ENCODE measurements around the gene DLX3. TPM values are rescaled to one million over a fixed set of nuclear protein-coding genes. Genes with fewer than 3 reads are reported as not detected.

The DLX3 gene
- total RNA-seq, 2 donors from 2014 or later, result 0.58 to 1.4 TPM

GRCh38 chr17:49969795-49970389 lies 25.1 kb downstream of the DLX3 start:
- no peaks in the 10 kb centered on the region for H3K9me3 Mint-ChIP-seq
- H3K27ac Mint-ChIP-seq, result no peak overlapping the region
- H3K9me3 ChIP-seq (ENCODE audit: control insufficient read depth, low read length), result no peaks in the 10 kb centered on the region
- TF ChIP-seq CTCF (conservative IDR thresholded peaks at IDR 0.05), result no peak
- peaks cover 4% of the 10 kb centered on the region for H3K4me1 ChIP-seq (ENCODE audit: control insufficient read depth, insufficient read depth, low read length)
- H3K36me3 Mint-ChIP-seq (ENCODE audit: low read depth), result no peaks in the 10 kb centered on the region
- no peak overlapping the region for H3K27ac ChIP-seq (ENCODE audit: low read depth, low read length)
- H3K27me3 ChIP-seq (ENCODE audit: control insufficient read depth, insufficient read depth, low read length, poor library complexity, severe bottlenecking), result peaks cover 100% of the 10 kb centered on the region
- H3K4me3 ChIP-seq (ENCODE audit: low read length), result no peak overlapping the region
- H3K4me3 Mint-ChIP-seq, result peak overlapping the region; percentile 77
- no peak overlapping the region for H3K9ac ChIP-seq (ENCODE audit: extremely low read depth, low read length, poor library complexity, severe bottlenecking)
- peaks cover 98% of the 10 kb centered on the region for H3K27me3 Mint-ChIP-seq (ENCODE audit: insufficient read depth)
- 11 to 18% methylated on average over 7 to 11 of the region's 18 CpGs for WGBS, 2 experiments (ENCODE audit: insufficient coverage in 1 of 2, insufficient read length in 1 of 2)
- DNase-seq, result peak; percentile 65
- H3K36me3 ChIP-seq (ENCODE audit: control insufficient read depth, insufficient read depth, low read length), result no peaks in the 10 kb centered on the region
- H3K4me1 Mint-ChIP-seq, result peaks cover 18% of the 10 kb centered on the region

- DNase-seq, result peak; percentile 85
- peaks cover 23% of the 10 kb centered on the region for H3K4me1 Mint-ChIP-seq
- peak within 1 kb of the TSS; percentile 77 for H3K4me3 ChIP-seq (ENCODE audit: low read length)
- TF ChIP-seq CTCF (conservative IDR thresholded peaks at IDR 0.05), result no peak
- WGBS, 2 experiments (ENCODE audit: insufficient coverage in 1 of 2, insufficient read length in 1 of 2), result 2 to 3% methylated on average over 23 to 45 of the region's 45 CpGs
- no peaks in the 10 kb centered on the region for H3K36me3 ChIP-seq (ENCODE audit: control insufficient read depth, insufficient read depth, low read length)
- H3K9ac ChIP-seq (ENCODE audit: extremely low read depth, low read length, poor library complexity, severe bottlenecking), result peak within 1 kb of the TSS; percentile 26
- peak within 1 kb of the TSS; percentile 77 for H3K4me3 Mint-ChIP-seq
- no peaks in the 10 kb centered on the region for H3K36me3 Mint-ChIP-seq (ENCODE audit: low read depth)
- peak within 1 kb of the TSS; percentile 94 for H3K27ac Mint-ChIP-seq
- peaks cover 100% of the 10 kb centered on the region for H3K27me3 ChIP-seq (ENCODE audit: control insufficient read depth, insufficient read depth, low read length, poor library complexity, severe bottlenecking)
- peaks cover 9% of the 10 kb centered on the region for H3K4me1 ChIP-seq (ENCODE audit: control insufficient read depth, insufficient read depth, low read length)
- peaks cover 98% of the 10 kb centered on the region for H3K27me3 Mint-ChIP-seq (ENCODE audit: insufficient read depth)
- H3K27ac ChIP-seq (ENCODE audit: low read depth, low read length), result no peak within 1 kb of the TSS
- H3K9me3 Mint-ChIP-seq, result no peaks in the 10 kb centered on the region
- no peaks in the 10 kb centered on the region for H3K9me3 ChIP-seq (ENCODE audit: control insufficient read depth, low read length)
These were observed 25.8 kb downstream of the DLX3 start, which contains the start of gene DLX4 for GRCh38 chr17:49969134-49969759. TSS of gene DLX4 (plus strand) at chr17:49969190. CDS start at chr17:49969469, 279 bp downstream.

- Histone ChIP-seq H3K27ac (ENCODE audit: low read depth, low read length) (no peak overlapping the region), H3K4me1 (ENCODE audit: control insufficient read depth, insufficient read depth, low read length) (peaks cover 9% of the 10 kb centered on the region), H3K36me3 (ENCODE audit: control insufficient read depth, insufficient read depth, low read length) (no peaks in the 10 kb centered on the region), H3K4me3 (ENCODE audit: low read length) (peak overlapping the region; percentile 77), H3K9me3 (ENCODE audit: control insufficient read depth, low read length) (no peaks in the 10 kb centered on the region), H3K9ac (ENCODE audit: extremely low read depth, low read length, poor library complexity, severe bottlenecking) (peak overlapping the region; percentile 26), H3K27me3 (ENCODE audit: control insufficient read depth, insufficient read depth, low read length, poor library complexity, severe bottlenecking) (peaks cover 100% of the 10 kb centered on the region)
- WGBS, 2 experiments (ENCODE audit: insufficient coverage in 1 of 2, insufficient read length in 1 of 2), result 0% methylated on average over 14 to 64 of the region's 64 CpGs
- peaks cover 98% of the 10 kb centered on the region for H3K27me3 Mint-ChIP-seq (ENCODE audit: insufficient read depth)
- no peaks in the 10 kb centered on the region for H3K36me3 Mint-ChIP-seq (ENCODE audit: low read depth)
- DNase-seq, result peak; percentile 98
- H3K4me1 Mint-ChIP-seq, result peaks cover 29% of the 10 kb centered on the region
- no peaks in the 10 kb centered on the region for H3K9me3 Mint-ChIP-seq
- H3K27ac Mint-ChIP-seq, result peak overlapping the region; percentile 94
- TF ChIP-seq CTCF (conservative IDR thresholded peaks at IDR 0.05), result no peak
- peak overlapping the region; percentile 77 for H3K4me3 Mint-ChIP-seq
These were observed 26.5 kb downstream of the DLX3 start for GRCh38 chr17:49968405-49969133.
